Measurements from ENCODE around the gene BFSP1.

BFSP1 gene

GRCh38 chr20:17530716-17531664, at the start of gene BFSP1:
Gene BFSP1, minus strand, starts transcription at chr20:17531379. Its CDS starts 50 bp downstream, at chr20:17531329.
- intact Hi-C loops (cut with DNase I; ENCODE audit: low total_unique reads), result no loop called here

GRCh38 chr20:17580895-17581294, 49.7 kb upstream of the BFSP1 start:
- intact Hi-C loops (cut with DNase I; ENCODE audit: low total_unique reads), result no loop called here
- Histone ChIP-seq H3K27ac (peak overlapping the region; percentile 50 to 99), H3K9me3 (no peaks in the 10 kb centered on the region), H3K4me1 (peaks cover 0 to 100% (median 63%) of the 10 kb centered on the region in 4 donors), H3K4me3 (peak overlapping the region; percentile 14 to 85), H3K36me3 (peaks cover 8 to 14% (median 11%) of the 10 kb centered on the region in 3 donors), H3K27me3 (no peaks in the 10 kb centered on the region)
- TF ChIP-seq, protein P1, sequence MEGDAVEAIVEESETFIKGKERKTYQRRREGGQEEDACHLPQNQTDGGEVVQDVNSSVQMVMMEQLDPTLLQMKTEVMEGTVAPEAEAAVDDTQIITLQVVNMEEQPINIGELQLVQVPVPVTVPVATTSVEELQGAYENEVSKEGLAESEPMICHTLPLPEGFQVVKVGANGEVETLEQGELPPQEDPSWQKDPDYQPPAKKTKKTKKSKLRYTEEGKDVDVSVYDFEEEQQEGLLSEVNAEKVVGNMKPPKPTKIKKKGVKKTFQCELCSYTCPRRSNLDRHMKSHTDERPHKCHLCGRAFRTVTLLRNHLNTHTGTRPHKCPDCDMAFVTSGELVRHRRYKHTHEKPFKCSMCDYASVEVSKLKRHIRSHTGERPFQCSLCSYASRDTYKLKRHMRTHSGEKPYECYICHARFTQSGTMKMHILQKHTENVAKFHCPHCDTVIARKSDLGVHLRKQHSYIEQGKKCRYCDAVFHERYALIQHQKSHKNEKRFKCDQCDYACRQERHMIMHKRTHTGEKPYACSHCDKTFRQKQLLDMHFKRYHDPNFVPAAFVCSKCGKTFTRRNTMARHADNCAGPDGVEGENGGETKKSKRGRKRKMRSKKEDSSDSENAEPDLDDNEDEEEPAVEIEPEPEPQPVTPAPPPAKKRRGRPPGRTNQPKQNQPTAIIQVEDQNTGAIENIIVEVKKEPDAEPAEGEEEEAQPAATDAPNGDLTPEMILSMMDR (IDR thresholded peaks at IDR 0.05), result no peak
- no peak for DNase-seq

More at GRCh38 chr20:17530716-17531664, at the start of gene BFSP1:
- peak in 1 of 2 donors; percentile 79 for DNase-seq
- peak within 1 kb of the TSS; percentile 68 to 70 for H3K27ac ChIP-seq
- no peaks in the 10 kb centered on the region for H3K9me3 ChIP-seq
- no peaks in the 10 kb centered on the region for H3K36me3 ChIP-seq
- H3K27me3 ChIP-seq, result no peaks in the 10 kb centered on the region
- peaks cover 0 to 12% (median 0%) of the 10 kb centered on the region in 4 donors for H3K4me1 ChIP-seq
- TF ChIP-seq, protein P1 (IDR thresholded peaks at IDR 0.05), result no peak
- peak within 1 kb of the TSS; percentile 53 to 73 for H3K4me3 ChIP-seq

DNA sequence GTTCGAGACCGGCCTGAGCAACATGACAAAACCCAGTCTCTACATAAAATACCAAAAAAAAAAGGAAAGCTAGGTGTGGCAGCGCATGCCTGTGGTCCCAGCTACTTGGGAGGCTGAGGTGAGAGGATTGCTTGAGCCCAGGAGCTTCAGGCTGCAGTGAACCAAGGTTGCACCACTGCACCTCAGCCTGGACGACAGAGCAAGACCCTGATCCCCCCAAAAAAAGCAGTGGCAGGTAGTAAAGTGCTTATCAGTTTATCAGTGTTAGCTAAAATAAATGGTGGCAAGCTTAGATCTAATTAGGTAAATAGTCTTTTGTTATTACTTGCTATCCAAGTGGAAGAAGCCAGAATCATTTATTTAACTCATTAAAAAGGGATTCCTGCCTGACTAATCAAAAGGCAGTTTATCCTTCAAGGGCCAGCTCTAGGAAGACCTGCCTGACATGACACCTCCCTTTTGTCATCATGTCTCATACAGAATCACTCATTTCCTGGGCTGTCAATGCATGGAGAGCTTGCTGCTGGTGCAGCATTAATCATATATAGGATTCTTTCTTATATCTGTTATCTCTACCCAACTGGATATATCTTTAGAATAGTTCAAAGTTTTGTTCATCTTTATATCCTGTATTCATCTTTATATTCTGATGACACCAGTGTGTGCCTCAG, 48.3 kb upstream of the BFSP1 start:
- no peak for DNase-seq
- H3K4me3 ChIP-seq, result peak overlapping the region; percentile 10 to 85
- peaks cover 8 to 25% (median 10%) of the 10 kb centered on the region in 3 donors for H3K36me3 ChIP-seq
- TF ChIP-seq, protein P1 (IDR thresholded peaks at IDR 0.05), result no peak
- intact Hi-C loops (cut with DNase I; ENCODE audit: low total_unique reads), result loop anchor here (5.0 kb wide), 1 partner anchor 33 kb away; no protein-coding TSS in a partner anchor
- H3K4me1 ChIP-seq, result peaks cover 0 to 98% (median 56%) of the 10 kb centered on the region in 4 donors
- H3K27me3 ChIP-seq, result no peaks in the 10 kb centered on the region
- H3K9me3 ChIP-seq, result no peaks in the 10 kb centered on the region
- peak overlapping the region; percentile 50 to 99 for H3K27ac ChIP-seq

GRCh38 chr20:17576215-17576614, 45.0 kb upstream of the BFSP1 start:
- intact Hi-C loops (cut with DNase I; ENCODE audit: low total_unique reads), result loop anchor here (5.0 kb wide), 1 partner anchor 36 kb away; no protein-coding TSS in a partner anchor
- Histone ChIP-seq H3K4me1 (peaks cover 0 to 72% (median 39%) of the 10 kb centered on the region in 4 donors), H3K36me3 (peaks cover 8 to 36% (median 17%) of the 10 kb centered on the region in 3 donors), H3K27ac (peak overlapping the region; percentile 30 to 99), H3K9me3 (no peaks in the 10 kb centered on the region), H3K4me3 (peak overlapping the region; percentile 85 to 93), H3K27me3 (no peaks in the 10 kb centered on the region)
- DNase-seq, result no peak
- TF ChIP-seq, protein P1 (IDR thresholded peaks at IDR 0.05), result no peak

DNA sequence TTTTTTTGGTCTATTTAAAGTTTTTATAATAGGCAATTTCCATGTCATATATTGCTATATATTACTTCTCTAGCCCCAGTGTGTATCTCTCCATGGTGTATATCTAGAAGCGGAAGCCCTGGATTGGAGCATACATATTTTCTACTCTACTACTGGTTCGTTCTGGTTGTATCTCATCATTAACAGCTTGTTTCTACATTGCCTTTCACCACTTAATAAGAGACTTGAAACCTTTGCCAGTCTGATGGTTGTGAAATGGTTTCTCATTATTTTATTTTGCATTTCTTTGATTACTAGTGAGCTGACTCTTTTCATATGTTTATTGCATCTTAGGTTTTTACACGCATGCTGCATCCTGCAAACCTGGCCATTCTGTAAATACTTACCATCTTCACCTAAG, 42.3 kb upstream of the BFSP1 start:
- Histone ChIP-seq H3K36me3 (peaks cover 0 to 31% (median 12%) of the 10 kb centered on the region in 3 donors), H3K27ac (peak overlapping the region; percentile 99 to 100), H3K9me3 (no peaks in the 10 kb centered on the region), H3K4me1 (peaks cover 0 to 49% (median 14%) of the 10 kb centered on the region in 4 donors), H3K27me3 (no peaks in the 10 kb centered on the region), H3K4me3 (peak overlapping the region; percentile 85 to 93)
- no peak for DNase-seq
- intact Hi-C loops (cut with DNase I; ENCODE audit: low total_unique reads), result no loop called here
- TF ChIP-seq, protein P1 (IDR thresholded peaks at IDR 0.05), result no peak
